Testis (tissue), 2 donors: ENCODE results near the gene FUT8.

ENCODE experiments used
- CTCF ChIP-seq, 3 experiments: fragments of 450-650 bp in 2 of 3; fragments of 200-600 bp in 1 of 3; sonication (generic) in 1 of 3; IDR thresholded peaks; one replicate each; pipeline ENCODE4 v1.5.1; 2016 to 2019; ENCODE audit warnings: antibody characterized with exemption in 3 of 3, mild to moderate bottlenecking in 2 of 3, moderate library complexity in 1 of 3
- POLR2A ChIP-seq: fragments of 450-650 bp; IDR thresholded peaks from one replicate; pipeline ENCODE4 v1.6.1; 2017; ENCODE audit warnings: antibody characterized with exemption, mild to moderate bottlenecking, moderate library complexity

- TF ChIP-seq CTCF (IDR thresholded peaks at IDR 0.05), result no peak
- no peak for TF ChIP-seq POLR2A
Observed at GRCh38 chr14:65438266-65438933, 25.9 kb downstream of the FUT8 start.
